ENCODE results near the gene ENDOU.

The ENDOU gene

DNA sequence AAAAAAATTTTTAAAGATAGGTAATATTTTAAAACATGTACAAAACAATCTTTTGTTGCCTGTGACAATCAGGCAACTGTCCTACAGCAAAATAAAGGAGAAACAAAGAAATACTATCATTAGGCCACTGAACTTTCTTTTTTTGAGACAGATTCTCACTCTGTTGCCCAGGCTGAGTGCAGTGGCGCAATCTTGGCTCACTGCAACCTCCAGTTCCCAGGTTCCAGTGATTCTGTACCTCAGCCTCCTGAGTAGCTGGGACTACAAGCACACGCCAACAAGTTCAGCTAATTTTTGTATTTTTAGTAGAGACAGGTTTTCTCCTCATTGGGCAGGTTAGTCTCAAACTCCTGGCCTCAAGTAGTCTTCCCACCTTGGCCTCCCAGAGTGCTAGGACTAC is 36.1 kb downstream of the ENDOU start:
- TF ChIP-seq, protein P1, sequence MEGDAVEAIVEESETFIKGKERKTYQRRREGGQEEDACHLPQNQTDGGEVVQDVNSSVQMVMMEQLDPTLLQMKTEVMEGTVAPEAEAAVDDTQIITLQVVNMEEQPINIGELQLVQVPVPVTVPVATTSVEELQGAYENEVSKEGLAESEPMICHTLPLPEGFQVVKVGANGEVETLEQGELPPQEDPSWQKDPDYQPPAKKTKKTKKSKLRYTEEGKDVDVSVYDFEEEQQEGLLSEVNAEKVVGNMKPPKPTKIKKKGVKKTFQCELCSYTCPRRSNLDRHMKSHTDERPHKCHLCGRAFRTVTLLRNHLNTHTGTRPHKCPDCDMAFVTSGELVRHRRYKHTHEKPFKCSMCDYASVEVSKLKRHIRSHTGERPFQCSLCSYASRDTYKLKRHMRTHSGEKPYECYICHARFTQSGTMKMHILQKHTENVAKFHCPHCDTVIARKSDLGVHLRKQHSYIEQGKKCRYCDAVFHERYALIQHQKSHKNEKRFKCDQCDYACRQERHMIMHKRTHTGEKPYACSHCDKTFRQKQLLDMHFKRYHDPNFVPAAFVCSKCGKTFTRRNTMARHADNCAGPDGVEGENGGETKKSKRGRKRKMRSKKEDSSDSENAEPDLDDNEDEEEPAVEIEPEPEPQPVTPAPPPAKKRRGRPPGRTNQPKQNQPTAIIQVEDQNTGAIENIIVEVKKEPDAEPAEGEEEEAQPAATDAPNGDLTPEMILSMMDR (conservative IDR thresholded peaks at IDR 0.05; ENCODE audit: low read length): no peak
- no peak for TF ChIP-seq EZH2phosphoT487 (IDR thresholded peaks at IDR 0.05; ENCODE audit: borderline replicate concordance)
- peaks cover 3% of the 10 kb centered on the region for H4K20me1 ChIP-seq (ENCODE audit: insufficient read depth, low read length, poor library complexity, severe bottlenecking)
- no peaks in the 10 kb centered on the region for H3K9me2 ChIP-seq (replicated peaks; ENCODE audit: low read depth, low read length)
- H3K4me3 ChIP-seq (ENCODE audit: low read length, poor library complexity, severe bottlenecking): no peak overlapping the region
- no peak overlapping the region for H3K4me2 ChIP-seq (ENCODE audit: low read depth, low read length, poor library complexity, severe bottlenecking)
- H2AFZ ChIP-seq (ENCODE audit: low read length): no peak overlapping the region
- H3K27me3 ChIP-seq (ENCODE audit: insufficient read depth, low read length, poor library complexity, severe bottlenecking): no peaks in the 10 kb centered on the region
- H3K9ac ChIP-seq (ENCODE audit: low read depth, low read length, poor library complexity, severe bottlenecking): no peak overlapping the region
- H3K4me1 ChIP-seq (ENCODE audit: insufficient read depth, low read length, poor library complexity, severe bottlenecking): no peaks in the 10 kb centered on the region
- H3K36me3 ChIP-seq (ENCODE audit: insufficient read depth, low read length): peaks cover 45% of the 10 kb centered on the region; the same call in 1 of the 2 replicates
- H3K9me3 ChIP-seq (ENCODE audit: insufficient read depth, low read depth, low read length): no peaks in the 10 kb centered on the region
- H3F3A ChIP-seq (ENCODE audit: low read depth): no peaks in the 10 kb centered on the region
- no peaks in the 10 kb centered on the region for H3K79me2 ChIP-seq (ENCODE audit: insufficient read depth, low read length)

DNA sequence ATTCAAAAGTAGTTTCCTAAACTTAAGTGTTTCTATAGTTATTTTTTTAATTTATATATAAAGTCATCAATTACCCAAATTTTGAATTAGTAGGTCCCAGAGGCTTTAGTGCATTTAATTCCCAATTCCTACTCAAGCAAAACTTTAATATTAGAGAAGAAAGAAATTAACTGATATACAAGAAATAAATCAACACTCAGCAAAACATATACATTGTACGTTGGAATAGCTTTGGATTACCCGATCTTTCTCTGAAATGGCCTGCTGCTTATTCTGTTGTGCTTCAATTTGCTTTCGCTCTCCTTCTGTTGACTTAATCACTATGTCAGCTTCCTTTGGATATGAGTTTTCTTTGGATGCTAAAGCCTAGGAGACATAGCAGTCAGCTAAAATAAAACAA is 37.7 kb downstream of the ENDOU start:
- Histone ChIP-seq H3K4me3 (ENCODE audit: low read length, poor library complexity, severe bottlenecking) (no peak overlapping the region), H3K36me3 (ENCODE audit: insufficient read depth, low read length) (peaks cover 32% of the 10 kb centered on the region; the same call in 1 of the 2 replicates)

DNA sequence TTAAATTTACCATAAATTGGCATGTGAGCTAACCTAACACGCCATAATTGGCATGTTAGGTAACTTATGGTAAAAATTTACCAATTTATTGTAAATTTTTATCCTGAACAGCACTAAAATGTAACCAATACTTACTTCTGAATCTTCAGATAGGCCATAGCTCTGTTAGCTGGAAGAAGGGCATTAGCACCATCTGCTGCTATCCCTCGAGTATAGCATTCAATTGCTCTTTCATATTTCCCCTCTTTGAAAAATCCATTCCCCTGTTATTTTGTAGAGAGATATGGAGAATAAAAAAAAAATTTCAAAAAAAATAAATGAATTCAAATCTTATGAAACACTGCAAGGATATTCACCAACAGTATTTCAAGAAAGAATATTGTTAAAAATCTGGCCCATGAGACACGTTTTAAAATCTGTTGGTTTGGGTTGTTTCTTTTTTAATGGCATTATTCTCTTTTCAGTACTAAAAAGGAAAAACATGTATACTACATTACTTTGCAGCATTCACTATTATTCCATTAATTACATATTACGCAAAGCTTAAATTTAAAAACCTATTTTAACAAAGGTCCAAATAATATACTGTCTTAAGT is 38.5 kb downstream of the ENDOU start:
- Histone ChIP-seq H3K9me3 (ENCODE audit: insufficient read depth, low read depth, low read length) (no peaks in the 10 kb centered on the region), H3K4me1 (ENCODE audit: insufficient read depth, low read length, poor library complexity, severe bottlenecking) (no peaks in the 10 kb centered on the region), H3K27me3 (ENCODE audit: insufficient read depth, low read length, poor library complexity, severe bottlenecking) (no peaks in the 10 kb centered on the region), H3K36me3 (ENCODE audit: insufficient read depth, low read length) (peaks cover 30% of the 10 kb centered on the region), H3K9me2 (replicated peaks; ENCODE audit: low read depth, low read length) (no peaks in the 10 kb centered on the region), H3K4me2 (ENCODE audit: low read depth, low read length, poor library complexity, severe bottlenecking) (no peak overlapping the region), H3K79me2 (ENCODE audit: insufficient read depth, low read length) (no peaks in the 10 kb centered on the region), H4K20me1 (ENCODE audit: insufficient read depth, low read length, poor library complexity, severe bottlenecking) (peaks cover 3% of the 10 kb centered on the region), H3K9ac (ENCODE audit: low read depth, low read length, poor library complexity, severe bottlenecking) (no peak overlapping the region), H2AFZ (ENCODE audit: low read length) (no peak overlapping the region), H3F3A (ENCODE audit: low read depth) (no peaks in the 10 kb centered on the region), H3K4me3 (ENCODE audit: low read length, poor library complexity, severe bottlenecking) (no peak overlapping the region)
- TF ChIP-seq, protein P1 (conservative IDR thresholded peaks at IDR 0.05; ENCODE audit: low read length): peak; percentile 81
- TF ChIP-seq EZH2phosphoT487 (IDR thresholded peaks at IDR 0.05; ENCODE audit: borderline replicate concordance): no peak

More for the DNA sequence above, 37.7 kb downstream of the ENDOU start:
- Histone ChIP-seq H3F3A (ENCODE audit: low read depth) (no peaks in the 10 kb centered on the region), H3K79me2 (ENCODE audit: insufficient read depth, low read length) (no peaks in the 10 kb centered on the region), H3K4me1 (ENCODE audit: insufficient read depth, low read length, poor library complexity, severe bottlenecking) (no peaks in the 10 kb centered on the region), H3K9me3 (ENCODE audit: insufficient read depth, low read depth, low read length) (no peaks in the 10 kb centered on the region), H3K4me2 (ENCODE audit: low read depth, low read length, poor library complexity, severe bottlenecking) (no peak overlapping the region), H2AFZ (ENCODE audit: low read length) (no peak overlapping the region), H3K9ac (ENCODE audit: low read depth, low read length, poor library complexity, severe bottlenecking) (no peak overlapping the region), H3K9me2 (replicated peaks; ENCODE audit: low read depth, low read length) (no peaks in the 10 kb centered on the region), H3K27me3 (ENCODE audit: insufficient read depth, low read length, poor library complexity, severe bottlenecking) (no peaks in the 10 kb centered on the region), H4K20me1 (ENCODE audit: insufficient read depth, low read length, poor library complexity, severe bottlenecking) (peaks cover 3% of the 10 kb centered on the region)
- no peak for TF ChIP-seq EZH2phosphoT487 (IDR thresholded peaks at IDR 0.05; ENCODE audit: borderline replicate concordance)
- TF ChIP-seq, protein P1 (conservative IDR thresholded peaks at IDR 0.05; ENCODE audit: low read length): no peak
